Measurements from ENCODE around the gene HTT.

DNA sequence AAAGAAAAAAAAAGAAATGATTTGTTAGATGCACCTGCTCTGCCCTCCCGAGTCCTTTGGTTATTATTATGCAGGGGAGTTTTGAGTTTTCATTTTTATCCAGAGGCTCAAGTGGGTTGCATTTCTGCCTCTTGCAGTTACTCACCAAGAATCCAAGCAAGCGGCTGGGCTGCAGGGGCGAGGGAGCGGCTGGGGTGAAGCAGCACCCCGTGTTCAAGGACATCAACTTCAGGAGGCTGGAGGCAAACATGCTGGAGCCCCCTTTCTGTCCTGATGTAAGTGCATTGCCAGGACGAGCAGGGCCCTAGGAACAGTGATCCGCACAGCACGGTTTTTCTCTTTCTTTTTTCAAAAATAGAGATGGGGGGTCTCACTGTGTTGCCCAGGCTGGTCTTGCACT, 39.2 kb upstream of the HTT start:
- TF ChIP-seq, protein P1, sequence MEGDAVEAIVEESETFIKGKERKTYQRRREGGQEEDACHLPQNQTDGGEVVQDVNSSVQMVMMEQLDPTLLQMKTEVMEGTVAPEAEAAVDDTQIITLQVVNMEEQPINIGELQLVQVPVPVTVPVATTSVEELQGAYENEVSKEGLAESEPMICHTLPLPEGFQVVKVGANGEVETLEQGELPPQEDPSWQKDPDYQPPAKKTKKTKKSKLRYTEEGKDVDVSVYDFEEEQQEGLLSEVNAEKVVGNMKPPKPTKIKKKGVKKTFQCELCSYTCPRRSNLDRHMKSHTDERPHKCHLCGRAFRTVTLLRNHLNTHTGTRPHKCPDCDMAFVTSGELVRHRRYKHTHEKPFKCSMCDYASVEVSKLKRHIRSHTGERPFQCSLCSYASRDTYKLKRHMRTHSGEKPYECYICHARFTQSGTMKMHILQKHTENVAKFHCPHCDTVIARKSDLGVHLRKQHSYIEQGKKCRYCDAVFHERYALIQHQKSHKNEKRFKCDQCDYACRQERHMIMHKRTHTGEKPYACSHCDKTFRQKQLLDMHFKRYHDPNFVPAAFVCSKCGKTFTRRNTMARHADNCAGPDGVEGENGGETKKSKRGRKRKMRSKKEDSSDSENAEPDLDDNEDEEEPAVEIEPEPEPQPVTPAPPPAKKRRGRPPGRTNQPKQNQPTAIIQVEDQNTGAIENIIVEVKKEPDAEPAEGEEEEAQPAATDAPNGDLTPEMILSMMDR (conservative IDR thresholded peaks at IDR 0.05; ENCODE audit: low read depth, low read length) = no peak
- no peak for TF ChIP-seq EZH2phosphoT487 (IDR thresholded peaks at IDR 0.05; ENCODE audit: borderline replicate concordance, low read length)
- no peak for TF ChIP-seq EZH2 (IDR thresholded peaks at IDR 0.05; ENCODE audit: low read length, unreplicated experiment)
